ENCODE measurements around the gene LDLRAD1.
"Not testable (repeated sequence)": the region's sequence is repeated elsewhere in the genome, so short reads cannot be mapped to it uniquely, and the experiment has no call there.

LDLRAD1 gene

GRCh38 chr1:54017979-54018378 is at the start of gene LDLRAD1:
TSS of gene LDLRAD1 (minus strand) at chr1:54018186. CDS start at chr1:54018112, 74 bp downstream.
- no peak for DNase-seq (ENCODE audit: low read depth in 2 of 3, low spot score in 1 of 3)

- DNase-seq (ENCODE audit: low read depth in 2 of 3, low spot score in 1 of 3) = no peak
These were observed 46.3 kb upstream of the LDLRAD1 start for GRCh38 chr1:54064299-54064698.

- DNase-seq (ENCODE audit: low read depth in 2 of 3, low spot score in 1 of 3) = no peak
These were observed 36.4 kb upstream of the LDLRAD1 start for GRCh38 chr1:54054438-54054749.

GRCh38 chr1:54053745-54054437 is 35.9 kb upstream of the LDLRAD1 start:
- no peak for DNase-seq (ENCODE audit: low read depth in 2 of 3, low spot score in 1 of 3)

DNA sequence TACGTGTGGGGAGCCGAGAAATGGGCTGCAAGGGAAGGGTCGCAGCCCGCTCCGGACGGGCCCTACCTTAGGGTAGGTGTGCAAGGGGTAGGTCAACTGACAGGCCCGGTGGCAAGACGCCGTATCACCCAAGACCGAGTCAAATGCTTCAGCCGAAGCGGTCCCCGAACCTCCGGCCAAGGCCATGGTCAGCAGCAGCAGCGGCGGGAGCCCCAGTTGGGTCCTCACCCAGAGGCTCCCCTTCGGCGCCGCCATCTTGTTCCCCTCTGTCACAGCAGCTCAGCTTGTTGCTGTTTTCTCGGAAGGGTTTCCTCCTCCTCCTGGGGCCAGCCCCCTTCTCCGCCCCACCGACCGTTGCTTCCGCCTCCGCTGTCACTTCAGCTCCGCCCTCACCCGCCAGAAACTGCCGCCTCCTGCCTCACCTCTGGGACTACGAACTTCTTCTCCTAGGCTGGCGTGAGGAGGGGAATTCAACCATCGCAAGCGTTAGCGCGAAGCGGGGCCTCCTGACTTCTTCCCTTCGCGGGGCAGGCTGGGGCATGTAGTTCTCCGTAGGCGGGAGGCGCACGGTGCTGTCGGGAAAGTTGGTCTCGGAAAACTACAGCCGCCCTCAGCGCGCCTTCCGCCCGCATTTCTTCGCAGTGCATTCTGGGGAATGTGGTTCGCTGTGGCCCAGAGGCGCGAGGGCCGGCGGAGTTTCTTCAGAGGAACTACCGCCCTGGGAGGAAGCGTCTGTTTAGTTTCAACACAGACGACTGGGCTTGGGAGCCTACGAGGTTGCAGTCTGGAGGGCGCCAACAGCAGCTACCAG is 35.2 kb upstream of the LDLRAD1 start, which contains the start of the genes TCEANC2 and TMEM59:
Gene TCEANC2, plus strand, starts transcription at position 675 of the 811 bp plus-strand sequence. CDS start 815 bp downstream, outside the sequence.
Gene TMEM59, minus strand, starts transcription at position 271 of the 811 bp plus-strand sequence. Its CDS starts 16 bp downstream, at position 255.
- peak; percentile 93 to 98 (median 96) for DNase-seq (ENCODE audit: low read depth in 2 of 3, low spot score in 1 of 3)

- DNase-seq (ENCODE audit: low read depth in 2 of 3, low spot score in 1 of 3) = peak; percentile 12 to 16 (median 16)
These were observed 34.5 kb upstream of the LDLRAD1 start for GRCh38 chr1:54052431-54052933.

DNA sequence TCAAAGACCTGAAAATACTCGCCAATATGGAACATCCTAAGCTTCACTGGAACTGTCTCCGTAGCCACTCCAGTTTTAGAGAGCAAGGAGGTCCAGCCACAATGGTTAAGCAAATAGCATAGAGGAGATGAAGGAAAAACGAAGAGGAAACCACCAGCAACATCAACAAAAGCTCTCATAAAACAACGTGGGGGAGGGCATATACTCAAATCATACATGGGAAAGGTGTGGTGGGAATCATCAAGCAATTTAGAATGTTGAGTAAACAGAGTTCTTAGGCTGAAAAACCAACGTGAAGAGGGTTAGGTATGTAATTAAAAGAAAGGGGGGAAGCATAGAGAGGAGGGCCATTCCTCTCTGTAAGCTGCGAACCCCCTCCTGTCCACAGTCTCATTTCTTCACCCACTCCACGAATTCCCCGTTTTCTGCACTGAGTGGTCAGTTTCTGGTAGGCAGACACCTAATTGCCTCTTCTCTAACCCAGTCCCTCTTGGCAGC is 34.0 kb upstream of the LDLRAD1 start:
- no peak for DNase-seq (ENCODE audit: low read depth in 2 of 3, low spot score in 1 of 3)

DNA sequence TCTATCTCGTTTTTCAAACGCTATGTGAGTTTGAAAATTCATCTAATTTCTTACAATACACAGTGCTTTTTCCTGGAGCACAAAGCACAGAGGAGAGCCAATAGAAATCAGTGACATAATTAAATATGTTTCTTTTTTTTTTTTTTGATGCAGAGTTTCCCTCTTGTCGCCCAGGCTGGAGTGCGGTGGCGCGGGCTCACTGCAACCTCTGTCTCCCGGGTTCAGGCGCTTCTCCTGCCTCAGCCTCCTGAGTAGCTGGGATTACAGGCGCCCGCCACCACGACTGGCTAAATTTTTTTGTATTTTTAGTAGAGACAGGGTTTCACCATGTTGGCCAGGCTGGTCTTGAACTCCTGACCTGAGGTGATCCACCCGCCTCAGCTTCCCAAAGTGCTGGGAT is 32.4 kb upstream of the LDLRAD1 start:
- DNase-seq (ENCODE audit: low read depth in 2 of 3, low spot score in 1 of 3) = not testable (repeated sequence)

- DNase-seq (ENCODE audit: low read depth in 2 of 3, low spot score in 1 of 3) = no peak
These were observed 29.7 kb upstream of the LDLRAD1 start for GRCh38 chr1:54047384-54048305.

GRCh38 chr1:54046671-54047383 is 28.8 kb upstream of the LDLRAD1 start:
- DNase-seq (ENCODE audit: low read depth in 2 of 3, low spot score in 1 of 3) = no peak

GRCh38 chr1:54045496-54045895 is 27.5 kb upstream of the LDLRAD1 start:
- no peak for DNase-seq (ENCODE audit: low read depth in 2 of 3, low spot score in 1 of 3)

GRCh38 chr1:54041806-54042205 is 23.8 kb upstream of the LDLRAD1 start:
- no peak for DNase-seq (ENCODE audit: low read depth in 2 of 3, low spot score in 1 of 3)

GRCh38 chr1:54037476-54037875 is 19.5 kb upstream of the LDLRAD1 start:
- DNase-seq (ENCODE audit: low read depth in 2 of 3, low spot score in 1 of 3) = no peak

- no peak for DNase-seq (ENCODE audit: low read depth in 2 of 3, low spot score in 1 of 3)
These were observed 10.6 kb upstream of the LDLRAD1 start for GRCh38 chr1:54028306-54029251.

DNA sequence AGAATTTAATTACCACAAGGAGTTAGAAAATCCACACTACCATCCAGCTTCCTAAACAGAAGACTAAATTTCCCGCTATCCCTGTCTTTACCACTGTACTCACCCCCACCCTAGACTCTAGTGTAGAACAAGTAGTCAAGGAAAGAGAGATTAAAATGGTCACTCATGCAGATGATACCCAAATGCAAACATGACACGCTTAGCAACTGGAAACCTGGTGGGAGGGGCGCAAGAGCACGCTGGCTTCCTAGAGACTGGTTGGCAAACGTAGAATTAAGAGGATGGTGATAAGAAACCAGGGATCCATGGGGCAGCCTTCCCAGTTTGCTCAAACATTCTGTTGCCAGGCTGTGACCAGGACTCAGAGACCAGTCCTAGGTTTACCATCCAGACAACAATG is 9.9 kb upstream of the LDLRAD1 start:
- DNase-seq (ENCODE audit: low read depth in 2 of 3, low spot score in 1 of 3) = no peak

GRCh38 chr1:54024811-54025210 is 6.8 kb upstream of the LDLRAD1 start:
- DNase-seq (ENCODE audit: low read depth in 2 of 3, low spot score in 1 of 3) = not testable (repeated sequence)

GRCh38 chr1:54024358-54024757 is 6.4 kb upstream of the LDLRAD1 start:
- DNase-seq (ENCODE audit: low read depth in 2 of 3, low spot score in 1 of 3) = no peak

DNA sequence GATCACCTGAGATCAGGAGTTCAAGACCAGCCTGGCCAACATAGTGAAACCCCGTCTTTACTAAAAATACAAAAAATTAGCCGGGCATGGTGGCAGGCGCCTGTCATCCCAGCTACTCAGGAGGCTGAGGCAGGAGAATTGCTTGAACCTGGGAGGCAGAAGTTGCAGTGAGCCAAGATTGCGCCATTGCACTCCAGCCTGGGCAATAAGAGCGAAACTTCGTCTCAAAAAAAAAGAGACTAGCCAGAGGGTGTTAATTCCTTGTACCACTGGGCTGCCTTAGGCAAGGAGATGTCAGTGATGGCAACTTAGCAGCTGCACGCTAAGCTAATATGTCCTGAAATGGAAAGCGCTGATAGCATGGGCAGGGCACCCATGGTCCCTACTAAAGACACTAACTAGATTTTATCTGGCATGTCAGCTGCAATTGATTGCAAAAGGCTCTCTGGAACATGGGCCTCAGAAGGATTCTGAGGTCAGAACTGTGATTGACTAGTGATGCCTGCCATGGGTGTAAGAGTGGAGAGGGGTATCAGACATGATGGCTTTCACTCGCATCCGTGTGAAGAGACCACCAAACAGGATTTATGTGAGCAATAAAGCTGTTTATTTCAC is 1.7 kb upstream of the LDLRAD1 start:
- not testable (repeated sequence) for DNase-seq (ENCODE audit: low read depth in 2 of 3, low spot score in 1 of 3)

- DNase-seq (ENCODE audit: low read depth in 2 of 3, low spot score in 1 of 3) = no peak
These were observed 649 bp upstream of the LDLRAD1 start for GRCh38 chr1:54018635-54019034.
